ENCODE results near the gene MCTP1.
"Not testable (repeated sequence)": the region's sequence is repeated elsewhere in the genome, so short reads cannot be mapped to it uniquely, and the experiment has no call there.

Gene MCTP1

GRCh38 chr5:95251185-95251584 is 33.7 kb downstream of the MCTP1 start:
- no peak for DNase-seq (ENCODE audit: low spot score)

DNA sequence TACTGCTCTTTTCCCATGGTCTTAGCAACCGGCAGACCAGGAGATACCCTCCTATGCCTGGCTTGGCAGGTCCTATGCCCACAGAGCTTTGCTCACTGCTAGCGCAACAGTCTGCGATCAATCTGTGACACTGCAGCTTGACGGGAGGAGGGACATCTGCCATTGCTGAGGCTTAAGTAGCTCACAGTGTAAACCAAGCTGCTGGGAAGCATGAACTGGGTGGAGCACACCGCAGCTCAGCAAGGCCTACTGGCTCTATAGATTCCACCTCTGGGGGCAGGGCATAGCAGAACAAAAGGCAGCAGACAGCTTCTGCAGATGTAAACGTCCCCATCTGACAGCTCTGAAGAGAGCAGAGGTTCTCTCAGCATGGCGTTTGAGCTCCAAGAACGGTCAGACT is 40.4 kb downstream of the MCTP1 start:
- no peak for DNase-seq (ENCODE audit: low spot score)

GRCh38 chr5:95241635-95242034 is 43.3 kb downstream of the MCTP1 start:
- DNase-seq (ENCODE audit: low spot score) = no peak

DNA sequence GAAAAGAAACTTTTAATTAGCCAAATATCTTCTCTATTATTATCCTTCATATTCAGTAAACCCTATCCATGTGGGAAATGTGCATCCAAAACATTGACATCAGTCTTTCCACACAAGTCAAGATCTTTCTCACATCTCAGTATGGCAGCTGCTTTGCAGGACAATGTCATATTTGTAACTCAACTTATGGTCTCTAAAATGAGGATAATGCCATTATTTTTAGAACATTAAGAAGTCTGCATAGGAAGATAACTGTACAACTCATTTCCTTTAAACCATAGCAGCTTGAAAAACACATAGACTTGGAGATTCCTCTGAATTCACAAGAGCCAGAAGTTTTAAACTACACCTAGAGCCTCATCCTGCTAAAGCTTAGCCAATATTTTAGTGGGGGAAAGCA is 43.7 kb downstream of the MCTP1 start:
- no peak for DNase-seq (ENCODE audit: low spot score)

- no peak for DNase-seq (ENCODE audit: low spot score)
Observed at GRCh38 chr5:95238560-95239325, 46.2 kb downstream of the MCTP1 start.

GRCh38 chr5:95237324-95237723 is 47.6 kb downstream of the MCTP1 start:
- DNase-seq (ENCODE audit: low spot score) = no peak

DNA sequence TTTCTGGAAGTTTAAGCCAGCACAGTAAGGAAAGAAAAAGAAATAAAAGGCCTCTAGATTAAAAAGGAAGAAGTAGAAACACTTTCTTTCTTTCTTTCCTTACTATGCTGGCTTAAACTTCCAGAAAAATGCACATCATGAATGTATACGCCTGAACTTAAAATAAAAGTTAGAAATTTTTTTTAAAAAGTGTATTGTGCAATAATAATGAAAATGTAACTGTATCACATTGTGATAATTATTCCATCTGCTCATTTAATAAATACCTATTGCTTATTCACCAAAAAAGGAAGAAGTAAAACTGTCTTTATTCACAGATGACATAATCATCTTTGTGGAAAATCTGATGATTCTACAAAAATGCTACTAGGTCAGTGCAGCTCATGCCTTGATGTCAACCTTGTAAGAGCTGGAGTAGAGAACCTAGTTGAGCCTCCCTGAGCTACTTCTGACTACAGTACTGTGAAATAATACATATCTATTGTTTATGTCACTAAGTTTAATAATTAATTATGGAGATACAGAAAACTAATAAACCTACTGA is 49.4 kb downstream of the MCTP1 start:
- no peak for DNase-seq (ENCODE audit: low spot score)

DNA sequence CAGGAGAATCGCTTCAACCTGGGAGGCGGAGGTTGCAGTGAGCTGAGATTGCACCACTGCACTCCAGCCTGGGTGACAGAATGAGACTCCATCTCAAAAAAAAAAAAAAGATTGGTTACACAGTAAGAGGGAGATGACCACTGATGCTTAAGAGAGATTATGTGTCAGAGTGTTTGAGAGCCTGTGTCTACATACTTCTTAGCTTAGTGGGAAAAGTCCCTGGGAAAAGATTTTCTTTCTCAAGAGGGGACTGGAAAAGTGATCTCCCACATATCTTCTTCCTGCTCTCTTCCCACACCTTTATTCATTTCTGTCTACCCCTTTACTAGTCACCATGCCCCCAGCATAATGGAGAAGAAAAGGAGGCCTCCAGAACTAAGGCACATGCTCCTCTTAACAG is 55.2 kb downstream of the MCTP1 start:
- no peak for DNase-seq (ENCODE audit: low spot score)

DNA sequence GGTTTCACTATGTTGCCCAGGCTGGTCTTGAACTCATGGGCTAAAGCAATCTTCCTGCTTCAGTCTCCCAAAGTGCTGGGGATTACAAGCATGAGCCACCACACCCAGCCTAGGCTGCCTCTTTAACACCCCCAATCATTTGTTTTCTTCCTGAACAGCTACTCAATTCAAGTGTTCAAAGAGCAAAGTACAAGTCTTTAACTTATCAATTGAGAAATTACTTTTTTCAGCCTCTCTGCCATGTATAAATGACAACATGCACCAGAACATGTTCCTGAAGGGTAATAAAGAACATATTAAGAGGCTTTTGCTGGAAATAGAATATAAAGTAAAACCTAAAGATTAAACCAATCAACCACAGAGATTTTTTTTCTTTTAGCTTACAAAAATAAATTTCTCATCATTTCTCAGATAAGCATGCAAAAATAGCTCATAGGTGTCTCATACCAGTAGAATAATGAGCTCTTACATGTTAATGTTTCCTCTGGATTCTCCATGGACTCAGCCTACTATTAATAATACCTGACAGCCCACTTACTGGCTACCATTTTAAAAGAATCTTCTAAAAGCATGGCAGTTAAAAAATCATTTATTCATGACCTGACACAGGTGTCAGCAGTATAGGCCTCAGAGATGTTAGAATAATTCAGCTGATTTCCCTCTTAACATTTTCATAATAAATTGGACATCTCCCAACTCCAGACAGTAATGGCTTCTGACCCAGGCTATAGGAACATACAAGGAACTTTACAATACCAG is 60.0 kb downstream of the MCTP1 start:
- no peak for DNase-seq (ENCODE audit: low spot score)

- DNase-seq (ENCODE audit: low spot score) = no peak
Observed at GRCh38 chr5:95223566-95224258, 61.2 kb downstream of the MCTP1 start.

- no peak for DNase-seq (ENCODE audit: low spot score)
Observed at GRCh38 chr5:95222836-95223235, 62.1 kb downstream of the MCTP1 start.

DNA sequence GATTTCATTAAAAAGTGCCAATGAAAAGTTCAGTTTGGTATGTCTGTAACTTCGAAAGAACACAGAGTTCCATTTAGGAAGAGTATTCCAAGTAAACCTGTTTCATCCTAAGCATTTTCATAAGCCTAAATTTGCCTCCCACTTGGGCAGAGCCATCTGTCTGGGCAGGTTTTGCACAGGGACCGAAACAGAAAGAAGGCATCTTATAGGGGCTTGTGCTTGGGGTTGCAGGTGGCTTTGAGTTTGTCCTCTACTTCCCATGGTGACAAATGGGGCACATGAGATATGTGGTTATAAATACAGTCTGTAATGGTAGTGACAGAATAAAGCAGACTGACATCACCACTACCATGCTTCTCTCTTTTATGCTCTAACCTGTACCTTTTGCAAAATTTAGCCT is 63.7 kb downstream of the MCTP1 start:
- no peak for DNase-seq (ENCODE audit: low spot score)

DNA sequence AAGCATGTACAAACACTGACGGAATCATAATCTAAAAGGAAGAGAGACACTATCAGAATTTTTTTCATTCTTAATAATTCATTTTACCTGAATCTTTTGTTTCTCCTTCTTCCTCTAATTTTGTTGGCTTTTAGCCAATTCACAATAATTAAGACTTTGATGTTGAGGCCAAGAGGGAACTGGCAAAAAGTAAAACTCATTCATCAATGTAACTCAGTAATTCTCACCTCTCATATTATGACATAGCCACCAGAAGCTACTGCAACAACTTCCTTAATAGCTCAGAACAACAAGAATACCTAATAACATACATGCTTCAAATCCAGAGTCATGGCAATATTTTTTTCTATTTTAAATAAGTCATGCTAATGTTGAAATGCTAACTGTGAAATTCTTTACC is 64.5 kb downstream of the MCTP1 start:
- DNase-seq (ENCODE audit: low spot score) = no peak

- DNase-seq (ENCODE audit: low spot score) = no peak
Observed at GRCh38 chr5:95219411-95219810, 65.5 kb downstream of the MCTP1 start.

GRCh38 chr5:95217881-95218280 is 67.0 kb downstream of the MCTP1 start:
- DNase-seq (ENCODE audit: low spot score) = no peak

- no peak for DNase-seq (ENCODE audit: low spot score)
Observed at GRCh38 chr5:95217351-95217750, 67.5 kb downstream of the MCTP1 start.

GRCh38 chr5:95216136-95216955 is 68.5 kb downstream of the MCTP1 start:
- DNase-seq (ENCODE audit: low spot score) = no peak

- DNase-seq (ENCODE audit: low spot score) = not testable (repeated sequence)
Observed at GRCh38 chr5:95207811-95208210, 77.1 kb downstream of the MCTP1 start.

- DNase-seq (ENCODE audit: low spot score) = no peak
Observed at GRCh38 chr5:95194856-95195255, 90.0 kb downstream of the MCTP1 start.

- DNase-seq (ENCODE audit: low spot score) = no peak
Observed at GRCh38 chr5:95191330-95191729, 93.6 kb downstream of the MCTP1 start.

DNA sequence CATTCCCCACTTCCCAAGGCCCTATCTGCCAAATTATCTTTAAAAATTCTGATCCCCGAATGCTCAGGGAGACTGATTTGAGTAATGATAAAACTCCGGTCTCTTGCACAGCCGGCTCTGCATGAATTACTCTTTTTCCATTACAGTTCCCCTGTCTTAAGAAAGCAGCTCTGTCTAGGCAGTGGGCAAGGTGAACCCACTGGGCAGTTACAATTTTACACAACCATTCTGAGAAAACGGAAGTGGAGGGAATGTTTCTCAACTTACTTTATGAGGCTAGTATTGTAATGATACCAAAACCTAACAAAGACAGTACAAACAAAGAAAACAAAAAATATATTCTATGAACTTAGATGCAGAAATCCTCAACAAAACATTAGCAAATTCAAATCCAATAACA is 100.0 kb downstream of the MCTP1 start:
- DNase-seq (ENCODE audit: low spot score) = no peak

DNA sequence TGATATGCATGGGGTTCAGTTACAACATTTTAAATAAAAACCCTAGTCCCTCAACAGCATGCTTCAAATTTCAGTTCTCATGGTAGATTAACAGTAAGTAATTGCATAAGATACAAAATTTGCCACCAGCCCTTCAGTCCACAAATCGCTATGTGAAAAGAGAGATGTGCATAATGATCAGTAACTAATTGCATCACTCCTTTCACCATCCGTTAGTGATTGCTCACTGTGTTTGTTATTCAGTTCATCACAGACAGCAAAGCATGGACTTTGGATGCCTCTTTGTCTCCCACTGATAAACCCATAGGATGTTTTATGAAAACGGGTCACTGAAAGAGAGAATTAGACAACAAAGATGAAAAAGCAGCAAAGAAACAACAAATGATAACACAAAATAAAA is 103.2 kb downstream of the MCTP1 start:
- DNase-seq (ENCODE audit: low spot score) = no peak
